ENCODE data around the gene LETM1.

The LETM1 gene

GRCh38 chr4:1868293-1868692 is 12.3 kb upstream of the LETM1 start:
- no peak overlapping the region for H2BK15ac ChIP-seq (ENCODE audit: low read depth, poor library complexity, severe bottlenecking)
- no peak overlapping the region for H3K4me3 ChIP-seq (ENCODE audit: insufficient read depth in 1 of 2, low read depth in 1 of 2, low read length in 2 of 2)
- no peak overlapping the region for H2BK5ac ChIP-seq (ENCODE audit: low read depth, low read length, poor library complexity, severe bottlenecking)
- no peaks in the 10 kb centered on the region for H3K9me3 ChIP-seq (ENCODE audit: control insufficient read depth, low read length)
- H3K36me3 ChIP-seq (ENCODE audit: control insufficient read depth in 1 of 2, insufficient read depth in 2 of 2, low read depth in 1 of 2, low read length in 2 of 2): no peaks in the 10 kb centered on the region
- no peak overlapping the region for H2BK12ac ChIP-seq (ENCODE audit: low read length in 2 of 2)
- no peak overlapping the region for H4K8ac ChIP-seq (ENCODE audit: low read length)
- H2AFZ ChIP-seq (ENCODE audit: low read depth, low read length): no peak overlapping the region
- no peak overlapping the region for H3K27ac ChIP-seq (ENCODE audit: low read length, poor library complexity, severe bottlenecking)
- H3K4me1 ChIP-seq (ENCODE audit: control insufficient read depth, insufficient read depth, low read depth, low read length): peaks cover 3% of the 10 kb centered on the region
- DNase-seq: no peak
- WGBS: 70% methylated on average over 5 of the region's 5 CpGs
- H3K79me1 ChIP-seq (replicated peaks; ENCODE audit: low read length, poor library complexity, severe bottlenecking): no peaks in the 10 kb centered on the region
- H2BK120ac ChIP-seq (ENCODE audit: low read depth, low read length): no peak overlapping the region
- H3K9ac ChIP-seq (ENCODE audit: low read length): no peak overlapping the region
- H3K23ac ChIP-seq (ENCODE audit: low read length in 2 of 2): no peak overlapping the region
- H4K91ac ChIP-seq (ENCODE audit: low read length): no peak overlapping the region
- H3K27me3 ChIP-seq (ENCODE audit: control insufficient read depth in 1 of 2, insufficient read depth in 1 of 2, low read length in 2 of 2): peaks cover 11 to 17% of the 10 kb centered on the region in 2 experiments
- H2AK5ac ChIP-seq (ENCODE audit: low read length, severe bottlenecking): no peak overlapping the region
- no peak overlapping the region for H3K18ac ChIP-seq (ENCODE audit: low read depth in 1 of 2, low read length in 2 of 2)
- H3K14ac ChIP-seq (ENCODE audit: low read length in 2 of 2): no peak overlapping the region
- H3K4ac ChIP-seq (ENCODE audit: low read depth in 1 of 2, low read length in 2 of 2): no peak overlapping the region
- H3K4me2 ChIP-seq (ENCODE audit: low read length, poor library complexity, severe bottlenecking): no peak overlapping the region

- Histone ChIP-seq H4K91ac (ENCODE audit: low read length) (no peak overlapping the region), H3K79me1 (replicated peaks; ENCODE audit: low read length, poor library complexity, severe bottlenecking) (no peaks in the 10 kb centered on the region), H3K9me3 (ENCODE audit: control insufficient read depth, low read length) (no peaks in the 10 kb centered on the region), H2AK5ac (ENCODE audit: low read length, severe bottlenecking) (no peak overlapping the region), H3K14ac (ENCODE audit: low read length in 2 of 2) (no peak overlapping the region), H2BK5ac (ENCODE audit: low read depth, low read length, poor library complexity, severe bottlenecking) (no peak overlapping the region), H3K9ac (ENCODE audit: low read length) (no peak overlapping the region), H4K8ac (ENCODE audit: low read length) (no peak overlapping the region), H3K4me2 (ENCODE audit: low read length, poor library complexity, severe bottlenecking) (no peak overlapping the region), H3K27ac (ENCODE audit: low read length, poor library complexity, severe bottlenecking) (no peak overlapping the region), H2BK15ac (ENCODE audit: low read depth, poor library complexity, severe bottlenecking) (no peak overlapping the region), H2BK12ac (ENCODE audit: low read length in 2 of 2) (no peak overlapping the region), H3K36me3 (ENCODE audit: control insufficient read depth in 1 of 2, insufficient read depth in 2 of 2, low read depth in 1 of 2, low read length in 2 of 2) (no peaks in the 10 kb centered on the region), H3K18ac (ENCODE audit: low read depth in 1 of 2, low read length in 2 of 2) (no peak overlapping the region), H3K4me3 (ENCODE audit: insufficient read depth in 1 of 2, low read depth in 1 of 2, low read length in 2 of 2) (no peak overlapping the region), H2BK120ac (ENCODE audit: low read depth, low read length) (no peak overlapping the region), H3K23ac (ENCODE audit: low read length in 2 of 2) (no peak overlapping the region), H3K27me3 (ENCODE audit: control insufficient read depth in 1 of 2, insufficient read depth in 1 of 2, low read length in 2 of 2) (peaks cover 16 to 17% of the 10 kb centered on the region in 2 experiments), H3K4ac (ENCODE audit: low read depth in 1 of 2, low read length in 2 of 2) (no peak overlapping the region), H2AFZ (ENCODE audit: low read depth, low read length) (no peak overlapping the region), H3K4me1 (ENCODE audit: control insufficient read depth, insufficient read depth, low read depth, low read length) (peaks cover 10% of the 10 kb centered on the region)
- WGBS: 92% methylated on average over 7 of the region's 7 CpGs
- DNase-seq: no peak
These were observed 10.3 kb upstream of the LETM1 start for GRCh38 chr4:1866189-1866661.

GRCh38 chr4:1864076-1865008 is 8.4 kb upstream of the LETM1 start:
- H3K9me3 ChIP-seq (ENCODE audit: control insufficient read depth, low read length): no peaks in the 10 kb centered on the region
- H4K91ac ChIP-seq (ENCODE audit: low read length): no peak overlapping the region
- H2BK5ac ChIP-seq (ENCODE audit: low read depth, low read length, poor library complexity, severe bottlenecking): no peak overlapping the region
- WGBS: 77% methylated on average over 17 of the region's 17 CpGs
- no peaks in the 10 kb centered on the region for H3K79me1 ChIP-seq (replicated peaks; ENCODE audit: low read length, poor library complexity, severe bottlenecking)
- no peak overlapping the region for H2BK120ac ChIP-seq (ENCODE audit: low read depth, low read length)
- H2BK12ac ChIP-seq (ENCODE audit: low read length in 2 of 2): no peak overlapping the region
- no peak for DNase-seq
- no peak overlapping the region for H3K14ac ChIP-seq (ENCODE audit: low read length in 2 of 2)
- no peak overlapping the region for H3K4me2 ChIP-seq (ENCODE audit: low read length, poor library complexity, severe bottlenecking)
- H3K9ac ChIP-seq (ENCODE audit: low read length): no peak overlapping the region
- peaks cover 16 to 17% of the 10 kb centered on the region in 2 experiments for H3K27me3 ChIP-seq (ENCODE audit: control insufficient read depth in 1 of 2, insufficient read depth in 1 of 2, low read length in 2 of 2)
- H4K8ac ChIP-seq (ENCODE audit: low read length): no peak overlapping the region
- peak overlapping the region in 1 of 2 experiments; percentile 16 for H3K23ac ChIP-seq (ENCODE audit: low read length in 2 of 2)
- H3K4me1 ChIP-seq (ENCODE audit: control insufficient read depth, insufficient read depth, low read depth, low read length): peaks cover 7% of the 10 kb centered on the region
- H2AK5ac ChIP-seq (ENCODE audit: low read length, severe bottlenecking): no peak overlapping the region
- H3K18ac ChIP-seq (ENCODE audit: low read depth in 1 of 2, low read length in 2 of 2): no peak overlapping the region
- H3K27ac ChIP-seq (ENCODE audit: low read length, poor library complexity, severe bottlenecking): no peak overlapping the region
- no peak overlapping the region for H3K4ac ChIP-seq (ENCODE audit: low read depth in 1 of 2, low read length in 2 of 2)
- no peaks in the 10 kb centered on the region for H3K36me3 ChIP-seq (ENCODE audit: control insufficient read depth in 1 of 2, insufficient read depth in 2 of 2, low read depth in 1 of 2, low read length in 2 of 2)
- no peak overlapping the region for H3K4me3 ChIP-seq (ENCODE audit: insufficient read depth in 1 of 2, low read depth in 1 of 2, low read length in 2 of 2)
- H2AFZ ChIP-seq (ENCODE audit: low read depth, low read length): no peak overlapping the region
- H2BK15ac ChIP-seq (ENCODE audit: low read depth, poor library complexity, severe bottlenecking): no peak overlapping the region

- Histone ChIP-seq H3K79me1 (replicated peaks; ENCODE audit: low read length, poor library complexity, severe bottlenecking) (no peaks in the 10 kb centered on the region), H3K27ac (ENCODE audit: low read length, poor library complexity, severe bottlenecking) (no peak overlapping the region), H4K91ac (ENCODE audit: low read length) (no peak overlapping the region), H3K4me3 (ENCODE audit: insufficient read depth in 1 of 2, low read depth in 1 of 2, low read length in 2 of 2) (no peak overlapping the region), H3K14ac (ENCODE audit: low read length in 2 of 2) (no peak overlapping the region), H3K4me2 (ENCODE audit: low read length, poor library complexity, severe bottlenecking) (no peak overlapping the region), H3K23ac (ENCODE audit: low read length in 2 of 2) (no peak overlapping the region), H2AK5ac (ENCODE audit: low read length, severe bottlenecking) (no peak overlapping the region), H2BK120ac (ENCODE audit: low read depth, low read length) (no peak overlapping the region), H2BK15ac (ENCODE audit: low read depth, poor library complexity, severe bottlenecking) (no peak overlapping the region), H3K27me3 (ENCODE audit: control insufficient read depth in 1 of 2, insufficient read depth in 1 of 2, low read length in 2 of 2) (peaks cover 16 to 17% of the 10 kb centered on the region in 2 experiments), H3K18ac (ENCODE audit: low read depth in 1 of 2, low read length in 2 of 2) (no peak overlapping the region), H3K9me3 (ENCODE audit: control insufficient read depth, low read length) (no peaks in the 10 kb centered on the region), H4K8ac (ENCODE audit: low read length) (no peak overlapping the region), H3K9ac (ENCODE audit: low read length) (no peak overlapping the region), H3K36me3 (ENCODE audit: control insufficient read depth in 1 of 2, insufficient read depth in 2 of 2, low read depth in 1 of 2, low read length in 2 of 2) (no peaks in the 10 kb centered on the region), H2AFZ (ENCODE audit: low read depth, low read length) (no peak overlapping the region), H2BK12ac (ENCODE audit: low read length in 2 of 2) (no peak overlapping the region), H3K4ac (ENCODE audit: low read depth in 1 of 2, low read length in 2 of 2) (no peak overlapping the region), H2BK5ac (ENCODE audit: low read depth, low read length, poor library complexity, severe bottlenecking) (no peak overlapping the region), H3K4me1 (ENCODE audit: control insufficient read depth, insufficient read depth, low read depth, low read length) (peaks cover 7% of the 10 kb centered on the region)
- 96% methylated on average over 10 of the region's 11 CpGs for WGBS
- DNase-seq: no peak
These were observed 7.5 kb upstream of the LETM1 start for GRCh38 chr4:1863297-1864033.

Data from mesenchymal stem cell (in vitro differentiated cells and primary cell).